NCI-H524 treated with DMSO at 0.1 percent for 48 hours (cell line): ENCODE measurements around the gene ACIN1.

ENCODE experiments used
- DNase-seq: peaks from one replicate; lab custom pipeline; 2025; lab: John Stamatoyannopoulos, UW

Gene ACIN1

DNA sequence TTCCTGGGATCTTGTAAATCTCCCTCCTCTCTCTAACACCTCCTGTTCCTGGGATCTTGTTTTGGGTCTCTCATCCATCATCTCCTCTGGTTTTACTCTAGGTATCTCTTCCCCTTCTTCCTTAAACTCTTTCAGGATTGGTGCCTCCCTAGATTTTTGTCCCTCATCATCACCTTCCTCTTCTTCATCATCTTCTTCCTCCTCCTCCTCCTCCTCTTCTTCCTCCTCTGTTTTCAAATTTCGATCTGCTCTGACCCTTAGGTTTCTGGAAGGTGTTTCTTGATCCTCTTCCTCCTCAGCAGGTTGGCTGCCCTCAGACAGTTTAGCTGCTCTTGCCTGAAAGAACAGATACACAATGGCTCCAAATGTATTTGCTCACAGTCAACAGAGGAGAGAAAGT is 14.5 kb downstream of the ACIN1 start:
- no peak for DNase-seq

DNA sequence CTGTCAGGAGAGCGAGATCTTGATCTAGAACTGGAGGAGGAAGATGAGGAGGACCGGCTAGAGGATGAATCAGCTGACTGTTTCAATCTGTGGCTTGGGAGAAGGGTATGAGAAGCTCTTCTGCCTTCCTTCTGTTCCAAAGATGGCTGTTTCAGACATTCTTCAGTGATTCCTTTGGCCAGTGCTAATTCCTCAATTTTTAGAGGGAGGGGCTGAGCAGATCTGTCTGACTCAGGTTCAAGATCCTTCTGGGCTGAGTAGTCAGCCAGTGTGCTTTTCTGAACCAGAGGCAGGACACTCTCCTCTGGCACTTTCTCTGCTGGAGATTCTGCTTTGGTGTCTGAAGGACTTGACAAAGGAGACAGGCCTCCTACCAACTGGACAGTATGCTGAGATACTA is 15.2 kb downstream of the ACIN1 start:
- DNase-seq: no peak

DNA sequence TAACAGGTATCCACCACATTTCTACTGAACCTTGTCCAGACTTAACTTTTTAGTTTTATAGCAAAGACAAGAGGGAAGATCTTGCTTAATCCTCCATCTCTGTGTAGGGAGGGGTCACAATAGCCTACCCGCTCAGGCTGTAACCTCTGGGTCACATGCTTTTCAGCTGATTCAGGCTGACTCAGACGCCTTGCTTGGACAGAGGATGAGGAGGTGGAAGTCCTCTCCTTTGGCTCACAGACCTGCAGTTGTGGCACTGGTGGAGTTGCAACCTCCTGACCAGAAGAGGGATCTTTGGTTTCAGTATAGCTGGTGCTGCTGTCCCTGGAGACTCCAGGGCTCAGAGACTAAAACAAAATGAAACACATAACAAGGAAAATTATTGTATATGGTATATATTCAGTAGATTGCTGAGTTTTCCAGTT is 16.2 kb downstream of the ACIN1 start:
- no peak for DNase-seq

DNA sequence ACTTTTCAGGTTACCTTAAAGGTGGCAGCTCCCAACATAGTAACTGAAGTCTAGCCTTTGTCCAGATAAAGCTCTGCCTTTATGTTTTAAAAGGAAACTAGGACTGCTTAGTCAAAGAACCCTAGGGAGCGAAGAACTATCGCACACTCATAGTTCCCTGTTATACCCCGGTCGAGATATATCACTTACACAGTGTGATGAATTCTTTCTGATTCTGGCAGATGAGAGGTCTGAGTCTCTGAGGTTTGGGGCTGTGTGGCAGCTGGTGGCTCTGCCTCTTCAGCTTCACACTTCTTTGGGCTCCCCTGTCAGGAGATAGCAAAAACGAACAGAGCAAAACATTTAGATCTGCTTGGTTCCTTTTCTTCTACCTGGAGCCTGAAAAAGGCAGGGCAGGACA is 17.0 kb downstream of the ACIN1 start:
- no peak for DNase-seq

DNA sequence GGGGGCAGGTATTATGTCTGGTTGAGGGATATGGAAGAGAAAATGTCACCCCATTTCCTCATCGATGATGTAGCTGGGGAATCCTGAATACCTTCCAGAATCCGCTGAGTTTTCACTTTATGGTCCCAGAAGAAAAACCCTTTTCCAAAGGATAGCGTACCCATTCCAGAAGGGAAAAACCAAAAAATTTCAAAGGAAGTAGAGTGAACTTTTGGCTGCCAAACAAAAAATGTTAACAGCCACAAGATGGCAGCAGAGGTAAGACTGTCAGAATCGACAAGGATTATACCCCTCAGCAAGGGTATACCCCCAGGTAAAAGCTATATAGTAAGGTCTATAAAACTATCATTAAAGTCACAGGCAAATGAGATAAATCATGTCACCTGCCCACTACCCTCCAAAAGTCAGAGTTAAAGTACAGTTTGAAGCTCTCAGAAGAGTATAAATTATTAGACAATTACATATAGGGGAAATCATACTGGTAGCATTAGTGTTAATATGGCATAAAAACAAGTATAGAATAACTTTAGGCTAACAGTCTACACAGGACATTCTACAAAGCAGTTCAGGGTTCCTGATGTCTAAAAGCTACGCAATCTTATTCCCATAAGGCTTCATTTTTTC is 18.0 kb downstream of the ACIN1 start:
- DNase-seq: no peak

DNA sequence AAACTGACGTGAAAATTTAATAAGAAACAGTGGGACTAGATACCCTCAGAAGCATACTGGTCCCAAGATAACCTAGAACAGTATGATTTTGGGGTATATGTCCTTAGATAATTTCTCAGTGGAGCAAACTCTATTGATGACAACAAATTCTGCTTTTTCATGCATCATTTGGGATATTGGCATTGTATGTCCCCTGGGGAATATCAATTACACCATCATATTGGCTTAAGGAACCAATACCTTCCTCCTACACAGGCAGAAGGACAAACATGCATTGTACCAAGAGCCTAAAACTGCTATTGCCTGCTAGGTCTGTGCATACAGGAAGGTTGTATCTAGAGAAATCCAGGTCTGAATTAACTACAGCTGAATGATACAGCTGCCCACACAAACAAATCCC is 20.0 kb downstream of the ACIN1 start:
- no peak for DNase-seq

DNA sequence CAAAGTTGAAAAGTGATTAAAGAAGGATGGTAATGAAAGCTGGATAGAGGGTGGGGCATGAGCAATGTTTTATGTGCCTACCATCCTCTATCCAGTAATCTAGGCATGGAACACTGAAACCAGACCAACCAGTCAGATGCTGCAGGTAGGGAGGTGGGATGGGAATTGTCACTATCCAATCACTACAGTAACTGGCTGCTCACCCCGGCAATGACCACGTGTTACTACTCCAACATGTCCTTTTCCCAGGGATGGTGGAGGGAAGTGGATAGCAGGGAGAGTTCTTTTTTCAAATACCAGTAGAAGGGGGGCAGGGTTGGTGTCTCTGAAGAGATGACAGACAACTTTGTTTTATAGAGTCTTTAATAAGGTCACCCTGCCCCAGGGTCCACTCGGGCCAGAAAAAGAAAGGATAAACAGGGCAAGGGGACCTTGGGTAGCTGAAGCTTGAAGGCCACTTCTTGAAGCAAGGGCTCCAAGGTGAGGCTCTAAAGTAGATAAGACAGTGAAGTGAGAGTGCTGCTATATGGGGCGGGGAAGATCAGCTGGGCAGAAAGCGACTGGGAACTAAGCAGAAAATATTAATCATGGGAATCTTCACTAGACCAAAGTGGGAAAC is 22.9 kb downstream of the ACIN1 start:
- no peak for DNase-seq

DNA sequence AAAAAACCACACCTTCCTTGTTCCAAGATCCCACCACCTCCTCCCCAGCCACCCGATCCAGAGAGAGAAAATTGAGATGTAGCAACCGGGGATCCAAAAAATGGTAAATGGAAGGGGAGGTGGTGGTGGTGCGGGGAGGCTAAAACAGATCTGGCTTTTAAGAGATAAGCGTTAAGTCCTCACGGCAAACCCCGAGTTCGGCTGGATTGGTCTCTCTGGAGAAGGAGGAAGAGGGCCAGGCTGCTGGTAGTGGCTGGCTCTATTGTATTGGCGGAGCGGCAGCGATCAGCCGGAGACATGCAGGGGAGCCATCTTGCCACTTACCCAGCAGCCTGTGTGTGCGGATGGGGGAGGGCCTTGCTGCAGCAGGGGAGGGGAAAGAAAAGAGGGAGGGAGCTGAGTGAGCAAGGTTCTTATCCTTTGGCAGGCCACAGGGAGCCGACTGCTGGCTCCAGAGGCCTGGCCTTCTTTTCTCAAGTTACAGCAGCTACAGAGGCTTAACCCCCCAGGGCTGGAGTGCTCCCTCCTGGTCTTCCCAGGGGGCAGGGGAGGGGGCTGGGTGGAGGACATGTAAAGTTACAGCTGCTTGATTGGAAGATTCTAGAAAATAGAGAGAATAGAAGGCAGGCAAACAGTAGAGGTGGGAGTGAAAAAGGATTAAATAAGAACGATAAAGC is 23.6 kb downstream of the ACIN1 start:
- no peak for DNase-seq

DNA sequence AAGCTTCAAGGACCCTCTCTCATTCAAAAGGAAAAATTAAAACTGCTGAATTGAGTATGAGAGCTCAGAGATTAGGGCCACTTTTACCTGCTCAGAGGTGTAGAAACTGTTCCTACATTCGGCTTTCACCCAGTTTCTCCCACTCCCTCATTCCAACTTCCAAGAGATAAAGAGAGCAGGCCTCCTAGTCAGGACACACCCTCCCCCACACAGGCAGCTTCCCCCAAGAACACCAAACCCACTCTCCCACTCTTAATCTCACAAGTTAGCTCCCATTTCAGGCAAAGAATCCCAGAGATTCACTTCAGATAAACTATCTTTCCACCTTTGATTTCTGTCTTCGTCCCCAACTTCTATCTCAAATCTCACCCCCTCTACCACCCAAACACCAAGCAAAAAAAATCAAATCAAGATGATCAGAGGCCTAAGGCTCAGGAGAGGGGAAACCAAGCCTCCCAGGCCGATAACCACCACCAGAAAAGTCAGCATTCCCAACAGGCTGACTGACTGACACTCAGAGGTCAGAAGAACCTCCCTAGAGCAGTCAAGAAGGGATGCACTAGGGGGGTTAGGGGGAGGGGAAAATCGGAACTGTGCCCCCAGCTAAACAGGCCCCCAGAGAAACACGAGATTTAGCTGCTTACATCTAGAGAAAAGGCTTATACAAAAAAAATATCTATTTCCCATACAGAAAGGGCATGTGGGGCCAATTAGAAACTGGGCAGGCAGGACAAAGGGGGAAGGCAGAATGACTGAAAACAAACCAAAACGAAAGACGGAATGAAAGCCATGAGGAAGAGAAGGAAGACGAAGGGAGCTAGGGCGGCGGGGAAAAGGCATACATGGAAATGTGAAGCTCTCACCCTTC is 24.4 kb downstream of the ACIN1 start:
- DNase-seq: no peak

DNA sequence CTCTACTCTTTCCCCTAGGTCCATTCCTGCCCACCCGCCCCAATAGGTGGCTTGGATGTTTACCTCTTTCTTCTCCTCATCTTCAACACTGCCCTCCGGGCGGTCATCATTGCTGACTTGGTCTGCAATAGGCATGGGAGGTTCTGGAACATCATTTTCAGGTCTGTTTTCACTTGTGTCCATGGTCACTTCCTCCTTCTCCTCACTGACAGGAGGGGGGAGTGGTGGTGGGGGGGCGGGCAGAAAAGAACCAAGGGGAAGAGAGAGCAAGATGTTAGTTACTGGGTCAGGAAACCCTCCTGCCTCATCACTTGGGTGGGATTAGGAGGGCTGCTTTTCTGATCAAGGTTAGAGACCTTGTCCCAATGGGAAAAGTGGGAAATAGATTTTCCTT is 25.5 kb downstream of the ACIN1 start:
- no peak for DNase-seq

DNA sequence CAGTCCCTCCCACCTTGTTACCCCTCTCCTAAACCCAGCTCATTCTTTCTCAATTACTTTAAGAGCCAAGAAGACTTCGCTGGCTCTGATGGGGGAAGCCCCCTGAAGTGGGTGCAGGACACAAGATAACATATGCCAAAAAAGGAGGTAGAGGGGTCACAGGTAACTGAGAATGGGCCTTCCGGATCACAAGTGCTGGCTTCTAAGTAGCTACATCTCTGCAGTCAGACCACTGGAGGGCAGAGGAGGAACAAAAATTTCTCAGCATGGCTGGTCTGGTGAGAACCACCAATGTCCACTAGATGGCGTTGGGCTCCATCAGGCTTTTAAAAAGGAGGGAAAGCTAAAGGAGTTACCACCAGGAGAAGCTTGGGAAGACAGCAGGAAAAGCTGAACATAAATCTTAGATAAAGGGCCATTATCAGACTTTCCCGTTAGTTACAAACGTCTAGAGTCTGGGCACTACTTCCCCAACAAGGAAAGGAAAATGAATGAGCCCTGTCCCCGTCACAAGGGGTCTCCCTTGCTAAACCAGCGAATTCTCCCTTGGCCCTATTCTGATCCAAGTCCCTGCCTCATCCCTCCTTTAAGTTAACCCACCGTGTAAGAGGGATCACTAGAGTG is 26.0 kb downstream of the ACIN1 start:
- no peak for DNase-seq

DNA sequence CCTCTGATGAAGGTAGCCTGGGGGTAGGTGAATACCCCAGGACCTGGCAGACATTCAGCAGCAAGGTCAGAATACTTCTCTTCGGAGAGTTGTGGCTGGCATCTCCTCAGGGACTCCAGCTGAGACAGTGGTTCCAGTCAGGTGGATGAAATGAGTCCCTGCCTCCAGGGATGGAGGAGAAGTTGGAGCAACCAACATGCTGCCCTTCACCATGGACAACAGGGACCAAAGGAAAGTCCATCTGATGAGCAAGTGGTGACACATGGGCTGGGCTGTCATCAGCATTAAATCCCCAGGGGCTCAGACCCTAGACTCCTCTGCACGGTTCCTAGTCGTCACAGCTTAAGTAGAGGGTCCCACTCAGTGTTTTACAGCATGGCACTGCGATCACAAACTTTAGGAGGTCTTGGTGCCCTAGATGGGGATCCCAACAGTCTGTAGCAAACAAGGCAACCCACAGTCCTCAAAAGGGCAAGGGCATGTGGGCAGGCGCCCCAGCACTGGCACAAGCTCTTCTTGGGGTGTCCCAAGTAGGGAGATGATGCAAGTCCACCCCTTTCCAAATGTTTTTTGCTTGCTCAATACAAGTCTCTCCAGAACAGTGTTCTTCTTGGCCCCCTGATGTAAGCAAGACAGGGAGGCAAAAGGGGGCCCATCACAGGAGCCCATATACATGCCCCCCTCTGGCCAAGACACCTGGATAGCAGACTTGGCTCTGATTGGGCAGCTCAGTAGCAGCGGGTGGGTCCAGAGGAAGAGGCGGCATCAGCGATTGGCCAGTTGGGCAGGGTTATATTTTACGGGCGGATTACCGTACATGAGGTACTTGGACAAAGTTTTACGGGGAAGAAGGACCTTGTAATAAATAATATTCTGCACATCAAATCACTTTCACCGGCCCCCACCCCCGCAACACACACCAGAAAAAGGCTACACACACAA is 26.8 kb downstream of the ACIN1 start:
- no peak for DNase-seq

DNA sequence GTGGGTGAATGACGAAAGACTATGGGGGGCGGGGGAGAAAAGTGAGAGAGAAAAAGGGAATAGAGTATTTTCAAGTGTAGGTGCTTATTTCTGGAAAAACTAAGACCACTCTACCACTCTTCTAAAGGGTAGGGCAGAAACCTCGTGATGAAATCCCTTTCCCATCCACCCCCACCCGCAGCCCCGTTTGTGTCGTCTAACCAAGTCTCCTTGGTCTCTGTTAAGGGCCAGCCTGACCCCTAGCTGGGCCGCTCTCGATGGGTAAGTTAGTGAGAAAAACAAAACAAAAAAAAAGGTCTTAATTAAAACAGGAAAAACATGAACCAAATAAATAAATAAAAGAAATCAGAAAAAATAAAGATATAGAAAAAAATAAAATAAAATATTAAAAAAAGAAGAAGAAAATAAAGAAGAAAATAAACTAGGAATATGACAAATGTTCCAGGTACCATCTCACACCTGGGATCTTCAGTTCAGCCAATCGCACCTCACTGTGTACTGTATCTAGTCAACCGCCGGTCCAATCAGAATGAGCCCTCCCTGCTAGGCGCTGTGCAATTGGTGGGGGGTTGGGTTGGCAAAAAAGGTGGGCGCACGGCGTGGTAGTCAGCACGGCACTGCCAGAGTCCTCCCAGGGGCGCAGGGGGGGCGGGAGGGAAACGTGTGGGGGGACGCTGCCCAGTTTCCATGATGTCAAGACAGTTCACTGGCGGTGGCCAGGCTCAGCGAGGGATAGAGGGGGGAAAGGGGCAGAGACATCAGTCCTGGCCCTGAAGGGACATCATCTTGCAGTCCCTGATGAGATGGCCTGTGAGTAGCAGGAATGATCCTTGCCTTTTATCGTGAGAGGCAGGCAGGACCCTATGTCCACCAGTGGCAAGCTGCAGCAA is 27.8 kb downstream of the ACIN1 start:
- DNase-seq: no peak

DNA sequence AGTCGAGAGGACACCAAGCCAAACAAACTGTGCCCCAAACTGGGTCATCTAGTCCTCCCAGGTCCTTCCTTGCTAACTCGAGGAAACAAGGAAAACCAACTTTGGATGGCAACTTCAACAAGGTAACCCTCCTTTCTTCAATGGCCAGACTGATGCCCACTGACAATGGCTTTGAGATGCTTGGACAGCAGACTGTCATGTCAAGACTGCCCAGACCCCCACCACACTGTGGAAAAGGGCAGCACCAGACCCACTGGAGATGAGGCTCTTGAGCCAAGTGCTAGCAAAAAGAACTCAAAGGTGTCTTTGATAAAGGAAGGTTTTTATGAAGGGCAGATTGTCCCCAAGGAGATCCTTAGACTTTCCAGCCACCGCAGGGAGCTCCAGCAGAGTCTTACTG is 28.6 kb downstream of the ACIN1 start:
- DNase-seq: no peak

DNA sequence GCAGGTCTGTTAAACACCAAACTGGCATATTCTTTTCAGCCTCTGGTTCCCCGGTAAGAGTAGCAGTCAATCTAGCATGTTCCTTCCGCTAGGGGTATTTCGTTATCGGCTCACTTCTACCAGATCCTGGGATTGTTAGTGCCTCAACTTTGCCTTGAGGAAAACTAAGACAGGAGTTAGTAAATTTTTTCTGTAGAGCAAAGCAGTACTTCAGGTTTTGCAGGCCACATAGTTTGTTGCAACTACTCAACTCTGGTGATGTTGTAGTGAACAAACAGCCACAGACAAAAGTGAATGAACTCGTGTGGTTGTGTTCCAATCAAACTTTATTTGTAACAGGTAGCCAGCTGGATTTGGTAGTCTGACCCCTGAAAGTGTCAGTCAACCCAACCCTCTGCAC is 31.3 kb downstream of the ACIN1 start:
- DNase-seq: no peak

DNA sequence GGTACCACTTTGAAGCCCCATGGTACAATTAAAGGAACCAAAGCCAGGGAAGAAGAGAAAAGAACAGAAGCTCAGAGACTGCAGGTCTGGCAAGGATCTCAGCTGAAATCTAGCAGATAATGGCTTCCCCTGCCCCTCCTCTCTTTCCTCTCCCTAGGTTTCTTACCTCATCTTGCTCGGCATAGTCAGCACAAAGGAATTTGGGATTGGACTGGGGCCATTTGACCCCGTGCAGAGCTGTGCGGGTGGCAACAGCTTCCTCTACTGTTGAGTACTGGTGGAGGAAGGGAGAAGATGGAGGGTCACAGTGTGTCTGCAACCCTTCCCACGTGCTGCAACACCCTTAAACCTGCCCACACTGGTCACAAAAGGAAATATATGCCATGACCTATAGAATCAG is 32.9 kb downstream of the ACIN1 start:
- no peak for DNase-seq

DNA sequence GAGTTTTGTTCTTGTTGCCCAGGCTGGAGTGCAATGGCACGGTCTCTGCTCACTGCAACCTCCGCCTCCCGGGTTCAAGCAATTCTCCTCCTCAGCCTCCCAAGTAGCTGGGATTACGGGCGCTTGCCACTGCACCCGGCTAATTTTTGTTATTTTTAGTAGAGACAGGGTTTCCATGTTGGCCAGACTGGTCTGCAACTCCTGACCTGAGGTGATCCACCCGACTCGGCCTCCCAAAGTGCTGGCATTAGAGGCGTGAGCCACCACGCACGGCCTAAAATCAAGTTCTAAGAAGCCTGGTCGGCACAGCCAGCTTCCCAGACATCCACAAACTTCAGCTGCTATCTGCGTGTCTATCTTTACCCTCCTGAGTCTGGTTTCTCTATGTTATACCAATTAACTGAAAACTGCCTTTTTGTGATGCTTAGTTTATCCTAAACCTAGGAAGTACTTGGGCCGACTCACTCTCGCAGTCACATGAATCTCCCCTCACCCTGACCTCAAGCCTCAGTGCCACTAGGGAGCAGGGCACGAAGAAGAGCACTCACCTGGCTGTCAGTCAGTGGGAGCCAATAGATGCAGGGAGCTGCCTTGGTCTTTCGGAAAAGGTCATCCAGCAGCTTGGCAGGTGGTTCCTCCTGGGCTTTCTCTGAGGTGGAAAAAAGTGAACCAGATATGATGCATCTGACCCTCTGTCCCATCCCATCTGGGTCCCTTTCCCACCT is 34.2 kb downstream of the ACIN1 start:
- no peak for DNase-seq

DNA sequence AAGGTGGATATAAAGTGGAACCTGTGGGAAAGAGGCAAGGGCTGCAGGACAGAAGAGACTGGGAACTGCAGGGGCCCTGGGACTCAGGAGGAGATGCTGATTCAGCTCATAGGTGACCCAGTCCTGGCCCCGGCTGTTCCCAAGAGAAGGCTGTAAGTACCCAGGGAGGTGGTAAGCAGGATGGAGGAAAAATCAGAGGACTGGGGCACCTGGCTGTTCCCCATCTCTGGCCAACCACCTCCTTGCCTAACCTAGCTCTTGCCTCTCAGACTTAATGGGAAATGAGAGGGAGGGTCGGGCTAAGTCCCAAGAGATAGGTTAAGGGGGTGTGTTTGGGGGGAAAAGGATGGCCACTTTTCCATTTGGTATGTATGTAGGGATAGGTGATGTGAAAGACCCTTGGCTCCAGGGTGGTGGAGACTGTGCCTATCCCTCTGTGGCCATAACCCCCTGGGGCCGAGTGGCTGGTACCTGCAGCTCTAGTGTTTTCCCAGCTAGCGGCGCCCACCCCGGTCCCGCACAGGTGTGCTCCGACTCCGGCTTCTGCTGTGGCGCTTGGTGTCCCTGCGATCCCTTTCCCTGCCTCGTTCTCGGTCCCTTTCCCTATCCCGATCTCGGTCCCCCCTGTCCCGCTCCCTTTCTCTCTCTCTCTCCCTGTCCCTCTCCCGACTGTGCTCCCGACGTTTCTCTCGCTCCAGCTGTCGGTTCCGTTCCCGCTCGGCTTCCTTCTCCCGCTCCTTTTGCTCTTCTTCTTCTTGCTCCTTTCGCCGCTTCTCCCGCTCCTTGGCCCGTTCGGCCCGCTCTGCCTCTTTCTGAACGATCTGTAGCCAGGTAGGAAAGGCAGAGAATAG is 36.1 kb downstream of the ACIN1 start:
- no peak for DNase-seq
